MM.1S (cell line): Measurements from ENCODE around the gene PHTF1.

Experiments used
- CTCF ChIP-seq: fragments of 300-600 bp; sonication (generic); IDR thresholded peaks from 2 replicates; pipeline ENCODE4 v1.5.1; 2016; ENCODE audit warnings: antibody characterized with exemption, low read length, mixed read lengths
- EZH2 ChIP-seq: fragments of 300-600 bp; sonication (generic); optimal IDR thresholded peaks from 2 replicates; pipeline ENCODE3; 2017; ENCODE audit warnings: low read depth, mild to moderate bottlenecking, antibody characterized with exemption, low read length, mixed read lengths
- EZH2phosphoT487 ChIP-seq: fragments of 300-600 bp; sonication (generic); IDR thresholded peaks from 2 replicates; pipeline ENCODE4 v1.6.1; 2018; ENCODE audit warnings: antibody characterized with exemption, low read length

DNA sequence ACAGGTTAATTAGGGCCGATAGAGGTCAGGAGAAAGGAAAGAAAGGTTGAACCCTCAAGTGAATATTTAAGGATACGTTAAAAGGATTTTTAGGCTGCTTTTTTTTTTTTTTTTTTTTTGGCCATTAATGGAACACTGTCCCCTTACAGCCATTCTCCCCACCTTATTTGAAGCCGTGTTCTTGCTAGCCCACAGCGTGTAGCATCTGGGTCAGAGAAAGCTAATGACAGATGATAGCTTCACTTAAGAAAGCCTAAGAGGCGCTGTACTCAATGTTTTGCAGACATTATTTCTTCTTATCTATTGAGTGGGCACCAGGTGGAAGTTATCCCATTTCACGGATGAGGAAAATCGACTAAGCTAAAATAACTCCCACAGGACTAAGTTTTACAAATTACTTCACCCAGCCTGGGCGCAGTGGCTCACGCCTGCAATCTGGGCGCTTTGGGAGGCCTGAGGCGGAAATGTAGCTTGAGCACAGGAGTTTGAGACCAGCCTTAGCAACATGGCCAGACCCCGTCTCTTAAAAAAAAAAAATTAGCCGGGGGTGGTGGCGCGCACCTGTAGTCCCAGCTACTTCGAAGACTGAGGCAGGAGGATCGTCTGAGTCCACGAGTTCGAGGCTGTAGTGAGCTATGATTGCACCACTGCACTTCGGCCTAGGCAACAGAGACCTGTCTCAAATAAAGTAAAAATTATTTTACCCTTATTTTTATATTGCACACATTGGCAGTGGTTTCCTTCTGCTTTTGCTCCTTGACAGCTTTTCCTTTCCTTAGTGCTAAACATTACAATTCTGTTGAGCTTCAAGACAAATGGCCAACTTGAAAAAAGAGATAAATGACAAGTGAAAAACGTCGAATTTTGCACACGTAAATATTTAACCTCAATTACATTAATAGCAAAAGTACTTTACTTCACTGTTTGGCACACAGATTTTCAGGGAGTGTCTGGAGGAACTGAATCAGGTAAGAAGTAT is 1.1 kb upstream of the PHTF1 start:
- TF ChIP-seq CTCF (no peak), EZH2 (no peak), EZH2phosphoT487 (no peak)
